GM23338 (cell line): ENCODE results near the gene ZNF469. TPM values are rescaled to one million over a fixed set of nuclear protein-coding genes. Genes with fewer than 3 reads are reported as not detected.

Experiments
- ATAC-seq: fragments of 200-7000 bp; cut with Tn5 transposase; 3 replicates; pipeline ENCODE4 v1.9.1; 2020
- DNase-seq: peaks from one replicate; pipeline ENCODE4 v3.0.0-alpha.2; 2015; ENCODE audit warnings: low spot score
- H2AFZ ChIP-seq: fragments of 200-600 bp; sonication (generic); 2 replicates; pipeline ENCODE4 v1.8.0; 2016; ENCODE audit warnings: antibody characterized with exemption, mild to moderate bottlenecking, moderate library complexity
- H3F3A ChIP-seq: fragments of 200-600 bp; sonication (generic); replicated peaks from 2 replicates; pipeline ENCODE4 v1.8.0; 2017; ENCODE audit warnings: antibody characterized with exemption, mixed run types, low read depth
- H3K27ac ChIP-seq: fragments of 200-600 bp; sonication (generic); 2 replicates; pipeline ENCODE4 v1.6.1; 2016; ENCODE audit warnings: low read depth
- H3K27me3 ChIP-seq: fragments of 200-600 bp; sonication (generic); 2 replicates; pipeline ENCODE4 v1.8.0; 2016; ENCODE audit warnings: mild to moderate bottlenecking, mixed run types, moderate library complexity; ENCODE audit not compliant: insufficient read depth
- H3K36me3 ChIP-seq: fragments of 200-600 bp; sonication (generic); 2 replicates; pipeline ENCODE4 v1.8.0; 2016; ENCODE audit warnings: mild to moderate bottlenecking; ENCODE audit not compliant: insufficient read depth
- H3K4me1 ChIP-seq: fragments of 200-600 bp; sonication (generic); 2 replicates; pipeline ENCODE4 v1.8.0; 2016; ENCODE audit warnings: mild to moderate bottlenecking, moderate library complexity; ENCODE audit not compliant: insufficient read depth
- H3K4me2 ChIP-seq: fragments of 200-600 bp; sonication (generic); 2 replicates; pipeline ENCODE4 v1.7.1; 2017; ENCODE audit warnings: mixed run types
- H3K4me3 ChIP-seq: fragments of 200-600 bp; sonication (generic); 2 replicates; pipeline ENCODE4 v1.6.1; 2016; ENCODE audit warnings: mixed run types
- H3K79me2 ChIP-seq: fragments of 200-600 bp; sonication (generic); replicated peaks from 2 replicates; pipeline ENCODE4 v1.8.0; 2017; ENCODE audit warnings: mild to moderate bottlenecking; ENCODE audit not compliant: insufficient read depth
- H3K9me2 ChIP-seq: fragments of 200-600 bp; sonication (generic); 2 replicates; pipeline ENCODE4 v1.8.0; 2017; ENCODE audit not compliant: insufficient read depth
- H4K20me1 ChIP-seq: fragments of 200-600 bp; sonication (generic); replicated peaks from 2 replicates; pipeline ENCODE4 v1.8.0; 2017; ENCODE audit warnings: mild to moderate bottlenecking; ENCODE audit not compliant: insufficient read depth
- H3K27ac Mint-ChIP-seq: 2 replicates; pipeline ENCODE4 v1.8.0; 2020; ENCODE audit warnings: inconsistent platforms, mild to moderate bottlenecking, moderate library complexity, mixed read lengths
- H3K27me3 Mint-ChIP-seq: 3 replicates; pipeline ENCODE4 v1.8.0; 2022; ENCODE audit warnings: low read depth, mild to moderate bottlenecking, moderate library complexity, mixed read lengths, inconsistent platforms; ENCODE audit not compliant: insufficient read depth, poor library complexity
- H3K36me3 Mint-ChIP-seq: 3 replicates; pipeline ENCODE4 v1.8.0; 2021; ENCODE audit warnings: low read depth, mild to moderate bottlenecking, inconsistent platforms, moderate library complexity, mixed read lengths
- H3K4me1 Mint-ChIP-seq: 3 replicates; pipeline ENCODE4 v1.8.0; 2020; ENCODE audit warnings: mild to moderate bottlenecking, inconsistent platforms, mixed read lengths
- H3K4me3 Mint-ChIP-seq: 3 replicates; pipeline ENCODE4 v1.8.0; 2021; ENCODE audit warnings: moderate library complexity, mild to moderate bottlenecking, inconsistent platforms, mixed read lengths
- H3K9me3 Mint-ChIP-seq: 3 replicates; pipeline ENCODE4 v1.8.0; 2020; ENCODE audit warnings: moderate library complexity, mild to moderate bottlenecking, inconsistent platforms, mixed read lengths
- CREB1 ChIP-seq: fragments of 250-450 bp; sonication (Bioruptor Pico); IDR thresholded peaks from 2 replicates; pipeline ENCODE4 v1.5.0; 2020; ENCODE audit warnings: low read depth, mild to moderate bottlenecking, moderate library complexity
- EZH2 ChIP-seq: fragments of 200-600 bp; sonication (generic); IDR thresholded peaks from one replicate; pipeline ENCODE4 v1.8.0; 2017; ENCODE audit warnings: antibody characterized with exemption, mild to moderate bottlenecking, low read depth; ENCODE audit not compliant: unreplicated experiment
- EZH2phosphoT487 ChIP-seq: fragments of 200-600 bp; sonication (generic); IDR thresholded peaks from one replicate; pipeline ENCODE4 v1.8.1; 2018; ENCODE audit warnings: antibody characterized with exemption; ENCODE audit not compliant: unreplicated experiment
- NANOG ChIP-seq: IDR thresholded peaks from 2 replicates; pipeline ENCODE4 v1.6.1; 2016; ENCODE audit warnings: antibody characterized with exemption, borderline replicate concordance
- POLR2AphosphoS5 ChIP-seq: IDR thresholded peaks from 2 replicates; pipeline ENCODE4 v1.6.1; 2016; ENCODE audit warnings: antibody characterized with exemption, low read depth
- STAT1 ChIP-seq: IDR thresholded peaks from one replicate; pipeline ENCODE4 v1.6.1; 2016; ENCODE audit warnings: antibody characterized with exemption; ENCODE audit not compliant: unreplicated experiment
- ZNF114 ChIP-seq: fragments of 250-450 bp; sonication (Bioruptor Pico); IDR thresholded peaks from 2 replicates; pipeline ENCODE4 v1.5.0; 2020; ENCODE audit warnings: mild to moderate bottlenecking, moderate library complexity
- ZNF331 ChIP-seq: fragments of 250-450 bp; sonication (Bioruptor Pico); IDR thresholded peaks from 2 replicates; pipeline ENCODE4 v1.5.0; 2020; ENCODE audit warnings: low read depth, mild to moderate bottlenecking, moderate library complexity
- ZNF462 ChIP-seq: fragments of 250-450 bp; sonication (Bioruptor Pico); IDR thresholded peaks from 2 replicates; pipeline ENCODE4 v1.5.0; 2020; ENCODE audit warnings: mild to moderate bottlenecking, moderate library complexity
- polyA plus RNA-seq: library from polyadenylated mRNA; unstranded; fragments of >200 nt; fragmentation: Nextera tagmentation; extraction: Ambion mirVana; gene quantifications from 2 replicates; pipeline ENCODE4 v1.2.1, GENCODE V29; 2016
- total RNA-seq: library from RNA; depleted of rRNA; stranded (reverse); fragments of >200 nt; shearing (Covaris generic); gene quantifications from 2 replicates; pipeline ENCODE4 v1.2.3, GENCODE V29; 2014
- TF ChIP-seq, protein P1 (sequence below), 2 experiments: fragments of 200-600 bp in 1 of 2; sonication (generic) in 1 of 2; conservative IDR thresholded peaks; 2 replicates each; pipeline versions ENCODE4 v1.5.1 to v1.6.1; 2016 to 2017; ENCODE audit warnings: antibody characterized with exemption in 2 of 2, low read depth in 2 of 2, mild to moderate bottlenecking in 2 of 2, moderate library complexity in 1 of 2
- TF ChIP-seq, protein P2 (sequence below): IDR thresholded peaks from 2 replicates; pipeline ENCODE4 v1.6.1; 2016; ENCODE audit warnings: antibody characterized with exemption

The ZNF469 gene
- total and polyA plus RNA-seq, 2 experiments from 2014 or later: 0.23 to 1.9 TPM

GRCh38 chr16:88404769-88405168 lies 22.0 kb downstream of the ZNF469 start:
- Mint-ChIP-seq H3K27me3 (peaks cover 14% of the 10 kb centered on the region), H3K9me3 (no peaks in the 10 kb centered on the region; the same call in 2 of the 3 replicates), H3K27ac (peak overlapping the region; percentile 14; the same call in 1 of the 2 replicates)

DNA sequence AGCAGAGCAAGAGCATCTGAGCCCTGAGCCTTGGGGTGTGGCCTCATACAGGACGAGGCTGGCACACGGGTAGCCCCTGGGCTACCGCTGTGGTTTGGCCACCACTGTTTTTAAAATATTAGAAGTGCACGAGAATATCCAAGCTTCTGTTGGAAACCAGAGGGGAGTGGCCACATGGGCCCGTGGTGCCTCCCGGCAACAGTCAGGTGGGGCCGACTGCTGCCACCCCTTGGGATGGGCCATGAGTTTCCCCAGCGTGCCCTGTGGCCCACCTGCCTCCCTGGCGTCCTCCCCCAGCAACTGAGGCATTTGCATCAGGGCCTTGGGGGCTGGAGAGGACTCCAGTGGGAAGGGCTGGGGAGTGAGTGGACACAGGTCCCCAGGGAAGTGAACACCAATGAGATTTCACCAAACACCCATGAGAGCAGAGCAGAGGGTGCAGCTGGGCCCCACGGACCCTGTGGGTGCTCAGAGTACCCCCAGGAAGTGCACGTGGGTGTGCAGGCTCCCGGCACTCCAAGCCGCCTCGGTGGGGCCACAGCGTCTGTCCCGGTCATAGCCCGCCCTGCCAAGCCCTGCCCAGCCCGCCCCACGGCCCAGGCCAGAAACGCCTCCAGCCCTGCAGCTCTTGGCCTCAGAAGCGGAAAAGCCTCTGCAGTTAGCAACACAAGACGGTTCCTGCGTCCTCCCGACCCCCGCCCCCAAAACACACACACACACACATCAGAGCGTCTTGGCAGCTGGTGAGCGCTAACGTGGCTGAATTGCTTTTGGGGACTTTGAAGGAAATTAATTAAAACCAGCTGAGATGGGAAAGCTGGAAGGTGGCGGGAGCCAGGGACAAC lies 22.7 kb downstream of the ZNF469 start:
- H3F3A ChIP-seq: no peaks in the 10 kb centered on the region
- no peak for DNase-seq
- TF ChIP-seq STAT1: no peak
- no peak for TF ChIP-seq CREB1
- TF ChIP-seq EZH2phosphoT487: no peak
- TF ChIP-seq, protein P1, sequence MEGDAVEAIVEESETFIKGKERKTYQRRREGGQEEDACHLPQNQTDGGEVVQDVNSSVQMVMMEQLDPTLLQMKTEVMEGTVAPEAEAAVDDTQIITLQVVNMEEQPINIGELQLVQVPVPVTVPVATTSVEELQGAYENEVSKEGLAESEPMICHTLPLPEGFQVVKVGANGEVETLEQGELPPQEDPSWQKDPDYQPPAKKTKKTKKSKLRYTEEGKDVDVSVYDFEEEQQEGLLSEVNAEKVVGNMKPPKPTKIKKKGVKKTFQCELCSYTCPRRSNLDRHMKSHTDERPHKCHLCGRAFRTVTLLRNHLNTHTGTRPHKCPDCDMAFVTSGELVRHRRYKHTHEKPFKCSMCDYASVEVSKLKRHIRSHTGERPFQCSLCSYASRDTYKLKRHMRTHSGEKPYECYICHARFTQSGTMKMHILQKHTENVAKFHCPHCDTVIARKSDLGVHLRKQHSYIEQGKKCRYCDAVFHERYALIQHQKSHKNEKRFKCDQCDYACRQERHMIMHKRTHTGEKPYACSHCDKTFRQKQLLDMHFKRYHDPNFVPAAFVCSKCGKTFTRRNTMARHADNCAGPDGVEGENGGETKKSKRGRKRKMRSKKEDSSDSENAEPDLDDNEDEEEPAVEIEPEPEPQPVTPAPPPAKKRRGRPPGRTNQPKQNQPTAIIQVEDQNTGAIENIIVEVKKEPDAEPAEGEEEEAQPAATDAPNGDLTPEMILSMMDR (conservative IDR thresholded peaks at IDR 0.05; ENCODE audit: low read depth in 2 of 2): no peak
- TF ChIP-seq NANOG: no peak
- TF ChIP-seq, protein P2, sequence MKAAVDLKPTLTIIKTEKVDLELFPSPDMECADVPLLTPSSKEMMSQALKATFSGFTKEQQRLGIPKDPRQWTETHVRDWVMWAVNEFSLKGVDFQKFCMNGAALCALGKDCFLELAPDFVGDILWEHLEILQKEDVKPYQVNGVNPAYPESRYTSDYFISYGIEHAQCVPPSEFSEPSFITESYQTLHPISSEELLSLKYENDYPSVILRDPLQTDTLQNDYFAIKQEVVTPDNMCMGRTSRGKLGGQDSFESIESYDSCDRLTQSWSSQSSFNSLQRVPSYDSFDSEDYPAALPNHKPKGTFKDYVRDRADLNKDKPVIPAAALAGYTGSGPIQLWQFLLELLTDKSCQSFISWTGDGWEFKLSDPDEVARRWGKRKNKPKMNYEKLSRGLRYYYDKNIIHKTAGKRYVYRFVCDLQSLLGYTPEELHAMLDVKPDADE: no peak
- no peak for TF ChIP-seq POLR2AphosphoS5
- no peak for TF ChIP-seq ZNF114 (CRISPR knock-in tag)
- no peak for TF ChIP-seq ZNF462 (CRISPR knock-in tag)
- TF ChIP-seq ZNF331 (CRISPR knock-in tag): no peak
- no peak for TF ChIP-seq EZH2

More at GRCh38 chr16:88404769-88405168, 22.0 kb downstream of the ZNF469 start:
- no peak overlapping the region for H3K4me2 ChIP-seq
- H3K4me1 ChIP-seq: no peaks in the 10 kb centered on the region
- no peaks in the 10 kb centered on the region for H3K36me3 Mint-ChIP-seq
- 0 out of 3 replicates have a peak, but pooled peaks cover 4% of the 10 kb centered on the region for H3K4me1 Mint-ChIP-seq
- H3K9me2 ChIP-seq: no peaks in the 10 kb centered on the region
- H3K4me3 Mint-ChIP-seq: no peak overlapping the region
- H2AFZ ChIP-seq: no peak overlapping the region
- H3K79me2 ChIP-seq: no peaks in the 10 kb centered on the region
- no peak for ATAC-seq
- no peaks in the 10 kb centered on the region for H3K27me3 ChIP-seq
- no peak for TF ChIP-seq ZNF331 (CRISPR knock-in tag)
- no peak for TF ChIP-seq EZH2phosphoT487
- no peak for TF ChIP-seq CREB1
- TF ChIP-seq ZNF114 (CRISPR knock-in tag): no peak
- H3K4me3 ChIP-seq: no peak overlapping the region
- H3F3A ChIP-seq: no peaks in the 10 kb centered on the region
- H4K20me1 ChIP-seq: no peaks in the 10 kb centered on the region
- H3K27ac ChIP-seq: no peak overlapping the region
- H3K36me3 ChIP-seq: no peaks in the 10 kb centered on the region
- DNase-seq: no peak

More for the DNA sequence above, 22.7 kb downstream of the ZNF469 start:
- Mint-ChIP-seq H3K27me3 (peaks cover 17% of the 10 kb centered on the region), H3K9me3 (no peaks in the 10 kb centered on the region), H3K27ac (no peak overlapping the region), H3K36me3 (no peaks in the 10 kb centered on the region), H3K4me1 (0 out of 3 replicates have a peak, but pooled peaks cover 4% of the 10 kb centered on the region), H3K4me3 (no peak overlapping the region)
- H3K4me2 ChIP-seq: no peak overlapping the region
- H3K4me1 ChIP-seq: no peaks in the 10 kb centered on the region
- H3K9me2 ChIP-seq: no peaks in the 10 kb centered on the region
- H4K20me1 ChIP-seq: no peaks in the 10 kb centered on the region
- ATAC-seq: no peak
- no peak overlapping the region for H3K27ac ChIP-seq
- H3K4me3 ChIP-seq: no peak overlapping the region
- H3K27me3 ChIP-seq: no peaks in the 10 kb centered on the region
- no peaks in the 10 kb centered on the region for H3K36me3 ChIP-seq
- no peak overlapping the region for H2AFZ ChIP-seq
- H3K79me2 ChIP-seq: no peaks in the 10 kb centered on the region
